PC-3 (cell line): ENCODE measurements around the gene SSRP1. TPM values are rescaled to one million over a fixed set of nuclear protein-coding genes. Genes with fewer than 3 reads are reported as not detected.

Experiments used
- ATAC-seq: fragments of 200-7000 bp; cut with Tn5 transposase; 2 replicates; pipeline ENCODE4 v1.9.1; 2020; ENCODE audit warnings: mild to moderate bottlenecking, moderate library complexity
- BruUV-seq: library from RNA; stranded (reverse); fragments of 400-500 nt; replicated peaks from 2 replicates; lab custom pipeline; 2021; lab: Mats Ljungman, UMichigan
- CTCF ChIA-PET: fragments of 300-600 bp; sonication (Branson Sonifier 250); formaldehyde crosslinking; loops from one replicate; lab custom pipeline; 2022; ENCODE audit warnings: antibody characterized with exemption; lab: Charles Lee
- POLR2A ChIA-PET: fragments of 300-600 bp; sonication (Branson Sonifier 250); formaldehyde crosslinking; loops from one replicate; lab custom pipeline; 2022; ENCODE audit warnings: antibody characterized with exemption; ENCODE audit not compliant: unreplicated experiment; lab: Charles Lee
- DNase-seq: peaks from one replicate; pipeline ENCODE4 v3.0.0-alpha.2; 2015
- H2AFZ ChIP-seq: fragments of 300-600 bp; sonication (generic); 2 replicates; pipeline ENCODE4 v1.6.0; 2016; ENCODE audit warnings: antibody characterized with exemption, low read length
- H3F3A ChIP-seq: fragments of 300-600 bp; sonication (generic); one replicate; pipeline ENCODE4 v1.6.0; 2017; ENCODE audit warnings: antibody characterized with exemption, low read length, control low read depth, mild to moderate bottlenecking; ENCODE audit not compliant: unreplicated experiment
- H3K27ac ChIP-seq: fragments of 300-600 bp; sonication (generic); 2 replicates; pipeline ENCODE4 v1.5.1; 2016; ENCODE audit warnings: mild to moderate bottlenecking, low read length
- H3K27me3 ChIP-seq: fragments of 300-600 bp; sonication (generic); 2 replicates; pipeline ENCODE4 v1.6.1; 2016; ENCODE audit warnings: low read length, mixed read lengths
- H3K36me3 ChIP-seq: fragments of 300-600 bp; sonication (generic); 2 replicates; pipeline ENCODE4 v1.6.1; 2016; ENCODE audit warnings: low read depth, mixed run types, low read length, mixed read lengths
- H3K4me1 ChIP-seq: fragments of 300-600 bp; sonication (generic); 2 replicates; pipeline ENCODE4 v1.5.1; 2016; ENCODE audit warnings: low read length; ENCODE audit not compliant: insufficient read depth
- H3K4me2 ChIP-seq: fragments of 300-600 bp; sonication (generic); 2 replicates; pipeline ENCODE4 v1.6.0; 2016; ENCODE audit warnings: low read length
- H3K4me3 ChIP-seq: fragments of 300-600 bp; sonication (generic); 2 replicates; pipeline ENCODE4 v1.5.1; 2016; ENCODE audit warnings: mild to moderate bottlenecking, low read length, mixed read lengths
- H3K79me2 ChIP-seq: fragments of 300-600 bp; sonication (generic); 2 replicates; pipeline ENCODE4 v1.6.1; 2017; ENCODE audit warnings: low read length, mixed read lengths
- H3K9ac ChIP-seq: fragments of 300-600 bp; sonication (generic); 2 replicates; pipeline ENCODE4 v1.6.0; 2016; ENCODE audit warnings: mild to moderate bottlenecking, low read length
- H3K9me2 ChIP-seq: fragments of 300-600 bp; sonication (generic); replicated peaks from 2 replicates; pipeline ENCODE4 v1.6.1; 2016; ENCODE audit warnings: mixed run types, low read length, mixed read lengths
- H3K9me3 ChIP-seq: fragments of 300-600 bp; sonication (generic); 2 replicates; pipeline ENCODE4 v1.6.1; 2016; ENCODE audit warnings: low read length, mixed read lengths
- H4K20me1 ChIP-seq: fragments of 300-600 bp; sonication (generic); 2 replicates; pipeline ENCODE4 v1.6.1; 2016; ENCODE audit warnings: low read length, mixed read lengths
- CTCF ChIP-seq: fragments of 300-600 bp; sonication (generic); conservative IDR thresholded peaks from 2 replicates; pipeline ENCODE4 v1.5.1; 2017; ENCODE audit warnings: antibody characterized with exemption, low read depth, mild to moderate bottlenecking, low read length
- EZH2 ChIP-seq: fragments of 300-600 bp; sonication (generic); IDR thresholded peaks from one replicate; pipeline ENCODE4 v1.6.1; 2017; ENCODE audit warnings: antibody characterized with exemption, mild to moderate bottlenecking, low read length; ENCODE audit not compliant: unreplicated experiment
- EZH2phosphoT487 ChIP-seq: fragments of 300-600 bp; sonication (generic); IDR thresholded peaks from 2 replicates; pipeline ENCODE4 v1.6.1; 2018; ENCODE audit warnings: mild to moderate bottlenecking, antibody characterized with exemption, low read length, borderline replicate concordance
- intact Hi-C: fragments of 100-400 bp; cut with micrococcal nuclease; formaldehyde crosslinking; loops from 2 replicates; pipeline ENCODE4 v1.9.0; 2023
- total RNA-seq: library from RNA; depleted of rRNA; stranded (reverse); fragments of >200 nt; gene quantifications from 2 replicates; pipeline ENCODE4 v1.2.3, GENCODE V29; 2014

The SSRP1 gene
- total RNA-seq, 1 experiment from 2014 or later, result 228 TPM

GRCh38 chr11:57308426-57309060 is 27.1 kb downstream of the SSRP1 start:
- peak overlapping the region; percentile 53; the same call in 1 of the 2 replicates for H3K4me3 ChIP-seq
- BruUV-seq, result no TSS peak
- no peak overlapping the region for H3K9ac ChIP-seq
- no peaks in the 10 kb centered on the region for H3K9me2 ChIP-seq
- peaks cover 25% of the 10 kb centered on the region for H3K36me3 ChIP-seq
- ChIA-PET CTCF (no interaction called here), POLR2A (interaction anchor here (0.6 kb wide), 1 partner anchor 30 kb away, joined by 3 read pairs; no protein-coding TSS in a partner anchor)
- ATAC-seq, result no peak
- no peak for DNase-seq
- no peaks in the 10 kb centered on the region for H3F3A ChIP-seq
- H3K27me3 ChIP-seq, result no peaks in the 10 kb centered on the region
- 0 out of 2 replicates have a peak, but pooled peaks cover 5% of the 10 kb centered on the region for H4K20me1 ChIP-seq
- peaks cover 60% of the 10 kb centered on the region for H3K79me2 ChIP-seq
- H2AFZ ChIP-seq, result no peak overlapping the region
- intact Hi-C loops, result no loop called here
- H3K4me1 ChIP-seq, result peaks cover 79% of the 10 kb centered on the region
- H3K4me2 ChIP-seq, result peak overlapping the region; percentile 76
- no peaks in the 10 kb centered on the region for H3K9me3 ChIP-seq
- no peak for TF ChIP-seq CTCF
- TF ChIP-seq EZH2phosphoT487, result no peak
- no peak for TF ChIP-seq EZH2
- H3K27ac ChIP-seq, result peak overlapping the region; percentile 77

GRCh38 chr11:57307666-57308270 is 27.9 kb downstream of the SSRP1 start:
- no peak overlapping the region for H2AFZ ChIP-seq
- H3K9me2 ChIP-seq, result no peaks in the 10 kb centered on the region
- peak overlapping the region; percentile 77 for H3K27ac ChIP-seq
- CTCF ChIA-PET, result interaction anchor here (0.7 kb wide), 1 partner anchor 337 kb away, joined by 4 read pairs; no protein-coding TSS in a partner anchor
- 0 out of 2 replicates have a peak, but pooled peaks cover 5% of the 10 kb centered on the region for H4K20me1 ChIP-seq
- H3K9me3 ChIP-seq, result no peaks in the 10 kb centered on the region
- ATAC-seq (no peak), DNase-seq (peak; percentile 91)
- H3K4me1 ChIP-seq, result peaks cover 83% of the 10 kb centered on the region
- TF ChIP-seq EZH2 (no peak), CTCF (no peak), EZH2phosphoT487 (no peak)
- no TSS peak for BruUV-seq
- no peaks in the 10 kb centered on the region for H3K27me3 ChIP-seq
- intact Hi-C loops, result no loop called here
- POLR2A ChIA-PET, result no interaction called here
- no peaks in the 10 kb centered on the region for H3F3A ChIP-seq
- H3K4me2 ChIP-seq, result peak overlapping the region; percentile 76
- H3K79me2 ChIP-seq, result peaks cover 68% of the 10 kb centered on the region
- H3K4me3 ChIP-seq, result peak overlapping the region; percentile 53
- peaks cover 30% of the 10 kb centered on the region for H3K36me3 ChIP-seq
- peak overlapping the region; percentile 8; the same call in 1 of the 2 replicates for H3K9ac ChIP-seq
